ENCODE measurements around the gene C10orf143. TPM values are rescaled to one million over a fixed set of nuclear protein-coding genes. Genes with fewer than 3 reads are reported as not detected.

Gene C10orf143
- total RNA-seq, 2 donors from 2014 or later = 1.5 to 1.9 TPM

GRCh38 chr10:130137090-130137448 is 26.4 kb upstream of the C10orf143 start:
- Histone ChIP-seq H3K27ac (ENCODE audit: low read depth, low read length) (no peak overlapping the region), H3K4me3 (ENCODE audit: low read length) (peak overlapping the region; percentile 95), H3K27me3 (ENCODE audit: control insufficient read depth, insufficient read depth, low read length, poor library complexity, severe bottlenecking) (no peaks in the 10 kb centered on the region), H3K9me3 (ENCODE audit: control insufficient read depth, low read length) (no peaks in the 10 kb centered on the region), H3K9ac (ENCODE audit: extremely low read depth, low read length, poor library complexity, severe bottlenecking) (peak overlapping the region; percentile 80), H3K4me1 (ENCODE audit: control insufficient read depth, insufficient read depth, low read length) (no peaks in the 10 kb centered on the region), H3K36me3 (ENCODE audit: control insufficient read depth, insufficient read depth, low read length) (peaks cover 31% of the 10 kb centered on the region)
- Mint-ChIP-seq H3K4me3 (peak overlapping the region; percentile 79), H3K27me3 (ENCODE audit: insufficient read depth) (peaks cover 11% of the 10 kb centered on the region), H3K27ac (peak overlapping the region; percentile 79), H3K36me3 (ENCODE audit: low read depth) (peaks cover 31% of the 10 kb centered on the region), H3K4me1 (peaks cover 16% of the 10 kb centered on the region), H3K9me3 (no peaks in the 10 kb centered on the region)
- TF ChIP-seq, protein P1, sequence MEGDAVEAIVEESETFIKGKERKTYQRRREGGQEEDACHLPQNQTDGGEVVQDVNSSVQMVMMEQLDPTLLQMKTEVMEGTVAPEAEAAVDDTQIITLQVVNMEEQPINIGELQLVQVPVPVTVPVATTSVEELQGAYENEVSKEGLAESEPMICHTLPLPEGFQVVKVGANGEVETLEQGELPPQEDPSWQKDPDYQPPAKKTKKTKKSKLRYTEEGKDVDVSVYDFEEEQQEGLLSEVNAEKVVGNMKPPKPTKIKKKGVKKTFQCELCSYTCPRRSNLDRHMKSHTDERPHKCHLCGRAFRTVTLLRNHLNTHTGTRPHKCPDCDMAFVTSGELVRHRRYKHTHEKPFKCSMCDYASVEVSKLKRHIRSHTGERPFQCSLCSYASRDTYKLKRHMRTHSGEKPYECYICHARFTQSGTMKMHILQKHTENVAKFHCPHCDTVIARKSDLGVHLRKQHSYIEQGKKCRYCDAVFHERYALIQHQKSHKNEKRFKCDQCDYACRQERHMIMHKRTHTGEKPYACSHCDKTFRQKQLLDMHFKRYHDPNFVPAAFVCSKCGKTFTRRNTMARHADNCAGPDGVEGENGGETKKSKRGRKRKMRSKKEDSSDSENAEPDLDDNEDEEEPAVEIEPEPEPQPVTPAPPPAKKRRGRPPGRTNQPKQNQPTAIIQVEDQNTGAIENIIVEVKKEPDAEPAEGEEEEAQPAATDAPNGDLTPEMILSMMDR (conservative IDR thresholded peaks at IDR 0.05) = no peak
- DNase-seq = no peak
- WGBS, 2 experiments (ENCODE audit: insufficient coverage in 1 of 2, insufficient read length in 1 of 2) = 6 to 8% methylated on average over 8 to 10 of the region's 10 CpGs

DNA sequence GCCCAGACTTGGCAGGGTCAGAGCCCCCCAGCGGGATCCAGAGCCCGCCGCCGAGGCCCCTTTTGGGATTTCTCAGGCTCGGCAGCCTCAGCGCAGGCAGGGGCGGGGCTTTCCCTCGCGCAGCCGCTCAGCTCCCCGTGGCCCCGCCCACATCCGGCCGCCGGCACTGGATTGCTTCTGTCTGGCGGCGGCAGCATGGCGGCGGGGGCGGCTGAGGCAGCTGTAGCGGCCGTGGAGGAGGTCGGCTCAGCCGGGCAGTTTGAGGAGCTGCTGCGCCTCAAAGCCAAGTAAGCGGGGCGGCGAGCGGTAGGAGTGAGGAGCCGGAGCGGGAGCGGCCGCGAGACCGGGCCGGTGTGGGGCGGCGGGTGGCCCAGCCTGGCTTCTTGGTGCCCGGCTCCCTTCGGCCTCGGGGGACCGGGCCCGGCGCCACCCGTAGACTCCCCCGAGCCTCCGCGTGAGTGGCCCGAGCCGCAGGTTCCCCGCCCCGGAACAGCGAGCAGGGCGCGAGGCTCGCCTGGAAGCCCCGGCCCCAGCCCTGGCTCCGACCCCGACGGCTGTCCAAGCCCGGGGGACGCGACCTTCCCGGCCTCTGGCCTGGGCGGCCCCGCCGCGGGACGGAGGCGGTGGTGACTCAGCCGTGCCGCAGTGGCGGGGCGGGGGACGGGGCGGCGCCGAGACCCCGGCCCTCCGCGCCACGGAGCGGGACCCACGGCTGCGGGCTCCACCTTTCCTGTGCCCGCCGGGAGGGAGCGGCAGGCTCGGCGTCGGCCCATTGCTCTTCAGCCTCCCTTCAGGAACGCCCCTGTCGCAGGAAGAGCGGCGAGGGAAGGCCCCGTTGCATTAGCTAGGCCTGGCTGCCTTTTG is 25.8 kb upstream of the C10orf143 start, which contains the start of gene GLRX3:
Gene GLRX3 (plus strand): TSS at position 166 of the 864 bp plus-strand sequence. CDS start 30 bp downstream, at position 196.
- no peaks in the 10 kb centered on the region for H3K9me3 Mint-ChIP-seq
- Histone ChIP-seq H3K4me3 (ENCODE audit: low read length) (peak within 1 kb of the TSS; percentile 95), H3K36me3 (ENCODE audit: control insufficient read depth, insufficient read depth, low read length) (peaks cover 25% of the 10 kb centered on the region), H3K9me3 (ENCODE audit: control insufficient read depth, low read length) (no peaks in the 10 kb centered on the region), H3K27me3 (ENCODE audit: control insufficient read depth, insufficient read depth, low read length, poor library complexity, severe bottlenecking) (no peaks in the 10 kb centered on the region), H3K9ac (ENCODE audit: extremely low read depth, low read length, poor library complexity, severe bottlenecking) (peak within 1 kb of the TSS; percentile 80), H3K4me1 (ENCODE audit: control insufficient read depth, insufficient read depth, low read length) (no peaks in the 10 kb centered on the region), H3K27ac (ENCODE audit: low read depth, low read length) (peak within 1 kb of the TSS; percentile 38)
- TF ChIP-seq, protein P1 (conservative IDR thresholded peaks at IDR 0.05) = no peak
- 0% methylated on average over 26 to 96 of the region's 96 CpGs for WGBS, 2 experiments (ENCODE audit: insufficient coverage in 1 of 2, insufficient read length in 1 of 2)
- peaks cover 28% of the 10 kb centered on the region for H3K36me3 Mint-ChIP-seq (ENCODE audit: low read depth)
- peak; percentile 96 for DNase-seq
- peak within 1 kb of the TSS; percentile 88 for H3K27ac Mint-ChIP-seq
- H3K4me3 Mint-ChIP-seq = peak within 1 kb of the TSS; percentile 79
- peaks cover 14% of the 10 kb centered on the region for H3K27me3 Mint-ChIP-seq (ENCODE audit: insufficient read depth)
- H3K4me1 Mint-ChIP-seq = peaks cover 13% of the 10 kb centered on the region

- no peaks in the 10 kb centered on the region for H3K9me3 ChIP-seq (ENCODE audit: control insufficient read depth, low read length)
- TF ChIP-seq, protein P1 (conservative IDR thresholded peaks at IDR 0.05) = no peak
- 37 to 38% methylated on average over 11 to 17 of the region's 17 CpGs for WGBS, 2 experiments (ENCODE audit: insufficient coverage in 1 of 2, insufficient read length in 1 of 2)
- H3K4me3 ChIP-seq (ENCODE audit: low read length) = peak overlapping the region; percentile 95
- no peaks in the 10 kb centered on the region for H3K27me3 ChIP-seq (ENCODE audit: control insufficient read depth, insufficient read depth, low read length, poor library complexity, severe bottlenecking)
- peaks cover 19% of the 10 kb centered on the region for H3K36me3 ChIP-seq (ENCODE audit: control insufficient read depth, insufficient read depth, low read length)
- peaks cover 16% of the 10 kb centered on the region for H3K27me3 Mint-ChIP-seq (ENCODE audit: insufficient read depth)
- H3K4me1 Mint-ChIP-seq = peaks cover 10% of the 10 kb centered on the region
- no peak overlapping the region for H3K27ac Mint-ChIP-seq
- H3K36me3 Mint-ChIP-seq (ENCODE audit: low read depth) = peaks cover 22% of the 10 kb centered on the region
- peak overlapping the region; percentile 79 for H3K4me3 Mint-ChIP-seq
- no peak overlapping the region for H3K27ac ChIP-seq (ENCODE audit: low read depth, low read length)
- no peaks in the 10 kb centered on the region for H3K9me3 Mint-ChIP-seq
- no peak for DNase-seq
- H3K4me1 ChIP-seq (ENCODE audit: control insufficient read depth, insufficient read depth, low read length) = no peaks in the 10 kb centered on the region
- peak overlapping the region; percentile 30 for H3K9ac ChIP-seq (ENCODE audit: extremely low read depth, low read length, poor library complexity, severe bottlenecking)
Measured at GRCh38 chr10:130135676-130136225, 25.1 kb upstream of the C10orf143 start.
